HG02943 (cell line): ENCODE measurements around the gene ABCA7.

Experiments
- ATAC-seq: cut with Tn5 transposase; IDR thresholded peaks from one replicate; pipeline ENCODE4 v1.9.1; 2021; ENCODE audit warnings: mild to moderate bottlenecking, low read depth, moderate library complexity; ENCODE audit not compliant: unreplicated experiment

The ABCA7 gene

GRCh38 chr19:1039646-1040475 lies at the start of gene ABCA7:
Gene ABCA7 (plus strand): TSS chr19:1040107. CDS start chr19:1041362, 1,255 bp downstream.
- peak; percentile 52 for ATAC-seq

DNA sequence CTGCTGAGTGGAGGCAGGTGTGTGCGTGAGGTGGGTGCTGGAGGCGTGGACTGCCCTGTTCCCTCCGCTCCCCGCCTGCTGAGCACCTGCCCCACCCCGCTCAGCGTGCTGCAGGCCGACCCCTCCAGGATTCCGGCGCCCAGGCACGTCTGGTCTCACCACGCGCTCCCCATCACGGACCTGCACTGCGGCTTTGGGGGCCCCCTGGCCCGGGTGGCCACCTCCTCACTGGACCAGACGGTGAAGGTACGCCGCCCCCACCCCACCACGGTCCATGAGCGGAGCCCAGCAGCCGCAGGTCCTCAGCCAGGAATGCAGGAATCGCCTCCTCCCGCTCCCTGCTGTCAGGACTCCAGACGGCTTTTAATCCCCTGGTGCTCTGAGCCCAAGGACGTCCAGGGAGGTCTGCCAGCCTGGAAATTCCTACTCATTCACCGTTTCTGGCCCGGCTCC lies 49.8 kb upstream of the ABCA7 start:
- no peak for ATAC-seq

DNA sequence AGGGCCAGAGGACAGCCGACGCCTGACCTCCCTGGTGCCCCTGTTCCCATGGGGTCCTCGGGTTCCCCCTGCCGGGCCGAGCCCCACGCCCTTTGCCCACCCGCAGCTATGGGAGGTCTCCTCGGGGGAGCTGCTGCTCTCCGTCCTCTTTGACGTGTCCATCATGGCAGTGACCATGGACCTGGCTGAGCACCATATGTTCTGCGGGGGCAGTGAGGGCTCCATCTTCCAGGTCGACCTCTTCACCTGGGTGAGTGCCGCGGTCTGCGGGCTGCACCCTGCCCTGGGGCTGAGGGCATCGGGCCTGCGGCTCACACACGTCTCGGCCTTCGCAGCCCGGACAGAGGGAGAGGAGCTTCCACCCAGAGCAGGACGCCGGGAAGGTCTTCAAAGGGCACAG lies 49.2 kb upstream of the ABCA7 start:
- no peak for ATAC-seq

DNA sequence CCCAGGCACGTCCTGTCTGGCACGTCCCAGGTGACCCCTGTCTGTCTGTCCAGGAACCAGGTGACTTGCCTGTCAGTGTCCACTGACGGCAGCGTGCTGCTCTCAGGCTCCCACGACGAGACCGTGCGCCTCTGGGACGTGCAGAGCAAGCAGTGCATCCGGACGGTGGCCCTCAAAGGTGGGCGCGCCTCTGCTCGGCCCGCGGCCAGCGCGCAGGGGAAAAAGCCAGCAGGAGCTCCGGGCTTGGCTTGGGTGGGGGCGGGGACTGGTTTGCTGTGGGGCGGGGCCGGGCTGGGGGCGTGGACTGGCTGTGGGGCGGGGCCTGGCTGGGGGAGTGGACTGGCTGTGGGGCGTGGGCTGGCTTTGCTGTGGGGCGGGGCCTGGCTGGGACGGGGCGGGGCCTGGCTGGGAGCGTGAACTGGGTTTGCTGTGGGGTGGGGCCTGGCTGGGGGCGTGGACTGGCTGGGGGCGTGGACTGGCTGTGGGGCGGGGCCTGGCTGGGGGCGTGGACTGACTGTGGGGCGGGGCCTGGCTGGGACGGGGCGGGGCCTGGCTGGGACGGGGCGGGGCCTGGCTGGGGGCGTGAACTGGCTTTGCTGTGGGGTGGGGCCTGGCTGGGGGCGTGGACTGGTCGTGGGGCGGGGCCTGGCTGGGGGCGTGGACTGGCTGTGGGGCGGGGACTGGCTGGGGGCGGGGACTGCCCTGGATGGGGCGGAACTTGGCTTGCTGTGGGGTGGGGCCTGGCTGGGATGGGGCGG lies 48.6 kb upstream of the ABCA7 start:
- no peak for ATAC-seq

- ATAC-seq, result no peak
These were observed 47.8 kb upstream of the ABCA7 start for GRCh38 chr19:991932-992669.

DNA sequence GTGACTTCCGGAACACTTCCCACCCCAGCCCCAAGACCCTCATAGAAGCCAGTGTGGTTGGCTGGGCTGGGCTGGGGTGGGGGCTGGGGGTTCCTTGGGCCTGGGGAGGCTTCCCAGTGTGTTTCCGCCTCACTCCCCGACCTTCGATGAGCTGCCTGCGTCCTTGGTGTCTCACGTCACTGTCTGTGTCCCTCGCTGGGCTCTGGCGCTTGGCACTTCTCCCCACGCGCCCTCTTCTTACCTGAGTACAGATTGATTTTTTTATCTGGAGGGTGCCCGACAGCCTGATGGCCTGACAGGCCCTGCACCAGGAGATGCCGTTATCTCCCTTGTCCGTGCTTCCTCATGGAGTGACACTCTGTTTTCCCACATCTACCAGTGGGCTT lies 47.2 kb upstream of the ABCA7 start:
- ATAC-seq, result no peak

DNA sequence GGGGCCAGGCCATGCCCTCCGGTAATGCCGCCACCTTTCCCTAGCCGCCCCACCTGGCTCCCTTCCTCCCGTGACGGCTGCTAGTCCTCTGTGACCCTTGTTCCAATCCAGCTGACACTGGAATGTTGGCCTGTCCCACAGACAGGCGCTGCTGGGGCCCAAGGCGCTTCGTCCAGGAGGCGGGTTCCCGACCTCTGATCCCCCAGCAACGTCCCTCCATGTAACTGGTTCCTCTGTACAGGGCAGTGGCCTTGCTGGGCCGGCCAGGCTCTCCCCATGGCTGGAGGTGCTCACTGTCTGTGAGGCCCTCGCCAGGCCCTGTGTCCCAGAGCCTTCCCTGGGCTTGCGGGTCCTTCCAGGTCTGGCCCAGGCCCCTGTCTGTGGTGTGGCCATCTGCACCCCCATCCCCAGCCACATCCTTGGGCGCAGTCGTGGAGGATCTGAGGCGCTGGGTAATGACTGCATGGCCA lies 46.5 kb upstream of the ABCA7 start:
- ATAC-seq, result no peak

DNA sequence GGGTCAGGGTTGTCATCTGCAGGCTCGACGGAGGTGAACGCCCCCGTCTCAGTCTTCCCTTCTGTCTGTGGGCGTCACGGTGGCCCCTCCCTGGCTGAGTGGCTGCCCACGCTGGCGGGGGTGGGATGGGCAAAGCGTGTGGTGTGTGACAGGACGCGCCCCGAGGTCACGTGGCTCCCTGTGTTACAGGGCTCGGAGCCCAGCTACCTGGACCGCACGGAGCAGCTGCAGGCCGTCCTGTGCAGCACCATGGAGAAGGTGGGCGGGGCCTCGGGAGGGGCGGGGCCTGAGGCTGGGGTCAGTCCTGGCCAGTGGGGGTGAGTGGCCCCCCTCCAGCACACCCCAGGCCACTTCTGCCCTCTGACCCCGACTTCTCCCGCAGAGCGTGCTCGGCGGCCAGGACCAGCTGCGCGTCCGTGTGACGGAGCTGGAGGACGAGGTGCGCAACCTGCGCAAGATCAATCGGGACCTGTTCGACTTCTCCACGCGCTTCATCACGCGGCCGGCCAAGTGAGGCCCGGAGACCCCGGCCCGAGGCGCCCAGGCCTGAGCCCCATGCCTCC lies 46.0 kb upstream of the ABCA7 start:
- no peak for ATAC-seq

GRCh38 chr19:994516-994915 lies 45.4 kb upstream of the ABCA7 start:
- no peak for ATAC-seq

DNA sequence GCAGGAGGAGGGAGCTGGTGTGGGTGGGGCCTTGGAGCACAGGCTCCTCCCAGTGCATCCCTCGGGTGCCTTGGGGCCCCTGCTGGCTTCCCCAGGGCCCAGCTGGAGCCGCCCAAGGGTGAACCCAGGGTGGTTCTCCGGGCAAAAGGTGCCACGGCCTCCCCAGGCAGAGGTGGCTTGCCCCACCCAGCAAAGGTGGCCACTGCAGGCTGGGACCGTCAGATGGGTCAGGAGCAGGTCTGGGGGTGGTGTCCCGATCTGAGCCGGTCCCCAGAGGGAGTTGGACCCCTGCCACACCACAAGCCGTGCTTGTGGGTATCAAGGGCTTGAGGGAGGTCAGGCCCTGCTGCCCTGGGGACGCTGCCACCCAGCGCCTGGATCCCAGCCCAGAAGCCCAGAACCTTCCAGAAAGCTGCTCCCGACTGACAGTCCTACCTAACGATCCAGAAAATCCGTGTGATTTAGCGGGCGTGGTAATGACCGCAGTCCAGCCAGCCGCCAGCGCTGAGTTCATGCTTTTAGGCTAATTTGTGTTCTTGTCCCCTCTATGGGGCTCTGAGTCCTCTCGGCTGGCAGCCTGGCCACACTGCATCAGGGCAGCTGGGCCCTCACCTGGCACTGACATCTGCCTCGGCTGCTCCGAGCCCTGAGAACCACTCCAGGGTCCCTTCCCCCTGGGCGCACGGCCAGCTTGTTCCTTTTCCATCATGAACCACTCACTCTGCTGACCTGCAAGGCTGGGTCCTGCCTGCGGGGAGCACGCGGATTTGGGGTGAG lies 44.7 kb upstream of the ABCA7 start:
- ATAC-seq, result no peak

GRCh38 chr19:996051-996838 lies 43.7 kb upstream of the ABCA7 start:
- ATAC-seq, result no peak

GRCh38 chr19:998064-998463 lies 41.8 kb upstream of the ABCA7 start:
- ATAC-seq, result no peak

DNA sequence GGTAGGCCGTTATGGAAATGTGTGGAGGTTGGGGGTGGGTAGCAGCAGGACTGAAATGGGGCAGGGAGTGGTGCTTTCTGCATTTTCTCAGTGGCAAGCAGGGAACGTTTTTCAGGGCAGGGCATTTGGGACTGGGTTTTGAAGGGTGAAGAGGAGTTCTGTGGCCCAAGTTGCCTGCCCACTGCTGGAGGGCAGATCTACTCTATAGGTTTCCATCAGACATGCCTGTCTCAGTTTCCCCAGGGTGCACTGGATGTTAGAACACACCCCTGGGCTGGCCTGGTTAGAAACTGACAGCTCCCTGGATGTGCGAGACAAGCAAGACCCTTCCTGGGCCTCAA lies 40.6 kb upstream of the ABCA7 start:
- no peak for ATAC-seq

DNA sequence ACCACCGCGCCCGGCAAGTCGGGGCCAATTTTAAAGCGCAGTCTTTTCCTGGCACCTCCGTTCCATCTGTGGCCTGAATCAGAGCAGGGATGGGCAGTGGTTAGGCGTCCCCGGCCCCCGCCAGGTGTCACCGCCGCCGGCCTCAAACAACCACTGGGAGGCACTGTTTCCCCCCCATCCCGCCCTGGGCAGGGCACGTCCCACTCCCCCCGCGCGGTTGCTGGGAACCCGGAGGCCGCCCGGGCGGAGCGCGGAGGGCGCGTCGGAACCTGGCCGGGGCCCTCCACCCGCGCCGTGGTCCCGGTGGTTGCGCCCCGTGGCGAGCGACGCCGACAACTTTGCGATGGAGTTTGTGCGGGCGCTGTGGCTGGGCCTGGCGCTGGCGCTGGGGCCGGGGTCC lies 39.8 kb upstream of the ABCA7 start, which contains the start of gene GRIN3B:
TSS of gene GRIN3B (plus strand) at position 325 of the 400 bp plus-strand sequence. CDS start at position 344, 19 bp downstream.
- ATAC-seq, result no peak

DNA sequence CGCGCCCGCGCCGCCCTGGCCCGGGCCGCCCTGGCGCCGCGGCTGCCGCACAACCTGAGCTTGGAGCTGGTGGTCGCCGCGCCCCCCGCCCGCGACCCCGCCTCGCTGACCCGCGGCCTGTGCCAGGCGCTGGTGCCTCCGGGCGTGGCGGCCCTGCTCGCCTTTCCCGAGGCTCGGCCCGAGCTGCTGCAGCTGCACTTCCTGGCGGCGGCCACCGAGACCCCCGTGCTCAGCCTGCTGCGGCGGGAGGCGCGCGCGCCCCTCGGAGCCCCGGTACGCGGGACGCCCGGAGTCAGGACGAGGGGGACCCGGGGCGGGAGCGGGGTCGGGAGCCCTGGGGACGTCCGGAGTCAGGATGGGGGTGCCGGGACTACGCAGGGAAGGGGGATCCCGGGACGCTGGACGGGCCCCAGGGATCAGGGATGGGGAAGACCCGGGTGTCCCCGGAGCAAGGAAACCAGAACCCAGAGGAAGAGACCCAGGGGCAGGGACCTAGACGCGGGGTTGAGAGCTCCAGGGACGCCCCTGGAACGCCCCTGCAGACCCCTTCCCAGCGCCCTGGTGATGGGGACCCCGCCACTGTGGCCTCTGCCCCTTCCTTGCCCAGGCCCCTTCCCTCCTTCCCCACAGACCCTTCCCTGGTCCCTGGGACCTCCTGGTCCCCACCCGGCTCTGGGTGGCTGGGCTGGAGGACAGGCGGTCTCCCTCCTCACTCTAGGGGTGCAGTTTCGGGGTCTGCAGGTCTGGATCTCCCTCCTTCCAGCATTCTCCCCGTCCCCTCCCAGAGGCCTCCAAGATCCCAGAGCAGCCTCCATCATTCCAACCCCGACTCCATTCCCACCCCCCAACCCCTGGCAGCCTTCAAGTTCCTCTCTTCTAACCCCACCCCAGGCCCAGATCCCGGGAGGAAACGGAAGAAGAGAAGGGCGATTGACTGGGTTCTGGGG lies 39.0 kb upstream of the ABCA7 start:
- no peak for ATAC-seq

DNA sequence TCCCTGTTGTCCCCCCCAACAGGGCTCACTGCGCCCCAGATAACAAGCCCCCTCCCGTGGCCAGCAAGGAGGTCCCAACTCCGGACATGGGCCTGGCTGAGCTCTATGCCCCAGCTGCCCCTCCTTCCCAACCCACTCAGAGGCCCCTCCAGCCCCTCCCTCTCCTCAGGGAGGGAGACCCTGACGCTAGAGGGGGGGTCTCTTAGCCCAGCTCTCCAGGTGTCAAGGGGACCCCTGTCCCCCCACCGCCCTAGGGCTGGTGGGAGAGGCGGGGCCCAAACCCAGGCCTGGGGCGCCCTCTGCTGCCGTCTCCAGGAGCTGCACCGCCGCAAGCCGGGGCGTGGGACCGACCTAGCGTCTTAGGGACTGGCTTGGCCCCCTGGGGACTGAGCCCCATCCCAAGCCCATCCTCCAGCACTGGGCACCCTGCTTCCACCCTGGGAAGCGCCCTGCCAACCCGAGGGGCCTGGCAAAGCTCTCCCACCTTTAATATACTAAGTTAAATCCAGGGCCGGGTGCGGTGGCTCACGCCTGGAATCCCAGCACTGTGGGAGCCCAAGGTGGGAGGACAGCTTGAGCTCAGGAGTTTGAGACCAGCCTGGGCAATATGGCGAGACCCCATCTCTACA lies 38.3 kb upstream of the ABCA7 start:
- ATAC-seq, result no peak

- ATAC-seq, result no peak
These were observed 37.3 kb upstream of the ABCA7 start for GRCh38 chr19:1002600-1002999.

DNA sequence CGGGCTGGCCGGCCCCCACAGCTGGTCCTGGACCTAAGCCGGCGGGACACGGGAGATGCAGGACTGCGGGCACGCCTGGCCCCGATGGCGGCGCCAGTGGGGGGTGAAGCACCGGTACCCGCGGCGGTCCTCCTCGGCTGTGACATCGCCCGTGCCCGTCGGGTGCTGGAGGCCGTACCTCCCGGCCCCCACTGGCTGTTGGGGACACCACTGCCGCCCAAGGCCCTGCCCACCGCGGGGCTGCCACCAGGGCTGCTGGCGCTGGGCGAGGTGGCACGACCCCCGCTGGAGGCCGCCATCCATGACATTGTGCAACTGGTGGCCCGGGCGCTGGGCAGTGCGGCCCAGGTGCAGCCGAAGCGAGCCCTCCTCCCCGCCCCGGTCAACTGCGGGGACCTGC lies 36.6 kb upstream of the ABCA7 start:
- no peak for ATAC-seq
